K562 (cell line): Measurements from ENCODE around the gene HIF1A. TPM values are rescaled to one million over a fixed set of nuclear protein-coding genes. Genes with fewer than 3 reads are reported as not detected.

Experiments
- ATF1 ChIP-seq, 2 experiments: fragments of 450-650 bp in 1 of 2; IDR thresholded peaks; 2 replicates each; pipeline ENCODE4 v1.6.1; 2016; ENCODE audit warnings: missing compliant biosample characterization in 1 of 2, missing genetic modification characterization in 1 of 2
- CHCHD3 ChIP-seq: fragments of 250-450 bp; sonication (Bioruptor Pico); IDR thresholded peaks from 2 replicates; pipeline ENCODE4 v2.1.2; 2022; ENCODE audit warnings: mild to moderate bottlenecking
- KHSRP ChIP-seq: fragments of 450-650 bp; IDR thresholded peaks from 2 replicates; pipeline ENCODE4 v1.6.1; 2017
- MLX ChIP-seq, 2 experiments: fragments of 450-650 bp in 1 of 2; sonication (generic) in 1 of 2; formaldehyde crosslinking; conservative IDR thresholded peaks; 2 replicates each; pipeline versions ENCODE4 v1.4.0 to v1.8.1; 2020 to 2022; ENCODE audit warnings: mild to moderate bottlenecking in 1 of 2, missing genetic modification reagents in 1 of 2
- NKRF ChIP-seq: fragments of 450-650 bp; IDR thresholded peaks from 2 replicates; pipeline ENCODE4 v1.6.1; 2016; ENCODE audit warnings: borderline replicate concordance
- PHB ChIP-seq: fragments of 250-450 bp; sonication (Bioruptor Pico); IDR thresholded peaks from 2 replicates; pipeline ENCODE4 v1.5.0; 2021
- PML ChIP-seq: IDR thresholded peaks from 2 replicates; pipeline ENCODE4 v1.6.1; 2012; ENCODE audit warnings: low read length, inconsistent platforms
- PREB ChIP-seq: sonication (generic); formaldehyde crosslinking; IDR thresholded peaks from 2 replicates; pipeline ENCODE4 v1.8.1; 2023; ENCODE audit warnings: mild to moderate bottlenecking, missing genetic modification reagents
- SMAD1 ChIP-seq: fragments of 150-350 bp; IDR thresholded peaks from 2 replicates; pipeline ENCODE4 v1.6.1; 2014; ENCODE audit warnings: low read length, low read depth; ENCODE audit not compliant: partially characterized antibody
- polyA plus RNA-seq, 8 experiments: library from polyadenylated mRNA; depleted of rRNA in 4 of 8; stranded (reverse) in 5 of 8; unstranded in 3 of 8; fragments of >200 nt; fragmentation: Nextera tagmentation in 2 of 8; fragmentation: Illumina TruSeq in 1 of 8; extraction: Ambion mirVana in 2 of 8; extraction: Trizol in 1 of 8; gene quantifications; 2 replicates each; pipeline versions ENCODE4 v1.2.1 to v1.2.3, GENCODE V29; 2011 to 2014; ENCODE audit warnings: inconsistent platforms in 1 of 8, missing spikeins in 1 of 8
- total RNA-seq, 7 experiments: library from RNA; depleted of rRNA in 6 of 7; stranded (reverse); fragments of >200 nt in 6 of 7; fragmentation: Illumina TruSeq in 2 of 7; extraction: Trizol in 2 of 7; gene quantifications; 2 replicates each; pipeline versions ENCODE4 v1.2.1 to v1.2.3, GENCODE V29; 2011 to 2021; ENCODE audit warnings: low replicate concordance in 1 of 7
- TF ChIP-seq, protein P1 (sequence below): conservative IDR thresholded peaks from 2 replicates; pipeline ENCODE4 v1.6.1; 2011; ENCODE audit warnings: low read depth, mild to moderate bottlenecking, low read length; ENCODE audit not compliant: control insufficient read depth

The HIF1A gene
- total and polyA plus RNA-seq, 9 of the 15 experiments (the other 6 are each of a cell fraction or from before 2014, with no cell fraction given), result 5.9 to 35.3 (median 24.2) TPM

GRCh38 chr14:61690039-61690438 lies 5.3 kb upstream of the HIF1A start (continued):
- TF ChIP-seq CHCHD3 (CRISPR knock-in tag), result no peak
- TF ChIP-seq KHSRP, result no peak
- TF ChIP-seq ATF1 (CRISPR knock-in tag; IDR thresholded peaks at IDR 0.05), result no peak
- no peak for TF ChIP-seq ATF1 (tag; IDR thresholded peaks at IDR 0.05)
- no peak for TF ChIP-seq PML
- TF ChIP-seq MLX (CRISPR knock-in tag; conservative IDR thresholded peaks at IDR 0.05), result no peak
- TF ChIP-seq SMAD1, result no peak
- TF ChIP-seq PHB (CRISPR knock-in tag), result no peak
- TF ChIP-seq PREB (CRISPR knock-in tag), result no peak
- TF ChIP-seq NKRF, result no peak
- TF ChIP-seq, protein P1, sequence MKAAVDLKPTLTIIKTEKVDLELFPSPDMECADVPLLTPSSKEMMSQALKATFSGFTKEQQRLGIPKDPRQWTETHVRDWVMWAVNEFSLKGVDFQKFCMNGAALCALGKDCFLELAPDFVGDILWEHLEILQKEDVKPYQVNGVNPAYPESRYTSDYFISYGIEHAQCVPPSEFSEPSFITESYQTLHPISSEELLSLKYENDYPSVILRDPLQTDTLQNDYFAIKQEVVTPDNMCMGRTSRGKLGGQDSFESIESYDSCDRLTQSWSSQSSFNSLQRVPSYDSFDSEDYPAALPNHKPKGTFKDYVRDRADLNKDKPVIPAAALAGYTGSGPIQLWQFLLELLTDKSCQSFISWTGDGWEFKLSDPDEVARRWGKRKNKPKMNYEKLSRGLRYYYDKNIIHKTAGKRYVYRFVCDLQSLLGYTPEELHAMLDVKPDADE, result no peak
